ENCODE data around the gene TRPT1. TPM values are rescaled to one million over a fixed set of nuclear protein-coding genes. Genes with fewer than 3 reads are reported as not detected.

The TRPT1 gene
- total and polyA plus RNA-seq, 9 of the 15 experiments (the other 6 are each of a cell fraction or from before 2014, with no cell fraction given): 4.6 to 41.7 (median 23.1) TPM

- TF ChIP-seq ZBTB40 (IDR thresholded peaks at IDR 0.05): no peak
- TF ChIP-seq ZBTB40 (CRISPR knock-in tag; IDR thresholded peaks at IDR 0.05): no peak
- TF ChIP-seq NFIC (IDR thresholded peaks at IDR 0.05): 0 out of 2 replicates have a peak, but pooled peaks have one; percentile 19
- 0 out of 2 replicates have a peak, but pooled peaks have one; percentile 4 for TF ChIP-seq ZNF740 (CRISPR knock-in tag; IDR thresholded peaks at IDR 0.05)
- no peak for TF ChIP-seq ZNF740 (tag; IDR thresholded peaks at IDR 0.05)
- TF ChIP-seq MEIS2 (IDR thresholded peaks at IDR 0.05; ENCODE audit: partially characterized antibody): no peak
- TF ChIP-seq IFI16 (CRISPR knock-in tag; IDR thresholded peaks at IDR 0.05): no peak
- peak in 1 of 2 experiments; percentile 97; a peak in 3 of 4 replicates for TF ChIP-seq KDM1A (IDR thresholded peaks at IDR 0.05)
- no peak for TF ChIP-seq TSC22D4 (tag; IDR thresholded peaks at IDR 0.05)
- 0 out of 2 replicates have a peak, but pooled peaks have one; percentile 24 for TF ChIP-seq ZFX (CRISPR knock-in tag; IDR thresholded peaks at IDR 0.05)
- TF ChIP-seq PHF20 (IDR thresholded peaks at IDR 0.05; ENCODE audit: partially characterized antibody): peak; percentile 14
- peak; percentile 84 for TF ChIP-seq BRD9 (IDR thresholded peaks at IDR 0.05; ENCODE audit: low read depth, partially characterized antibody)
- TF ChIP-seq MTA3 (IDR thresholded peaks at IDR 0.05; ENCODE audit: borderline replicate concordance): 0 out of 2 replicates have a peak, but pooled peaks have one; percentile 29
- no peak for TF ChIP-seq SP2 (IDR thresholded peaks at IDR 0.05; ENCODE audit: extremely low read depth, low read depth, low read length, poor library complexity, severe bottlenecking)
- peak; percentile 82 for TF ChIP-seq GATA2 (CRISPR knock-in tag; IDR thresholded peaks at IDR 0.05)
- peak; percentile 96 for TF ChIP-seq PTBP1 (IDR thresholded peaks at IDR 0.05; ENCODE audit: low read depth, low read length)
- peak; percentile 89 for TF ChIP-seq HDAC2 (IDR thresholded peaks at IDR 0.05)
- peak; percentile 78; the same call in 1 of the 2 replicates for TF ChIP-seq CBX1 (IDR thresholded peaks at IDR 0.05; ENCODE audit: low read depth)
Measured at GRCh38 chr11:64249563-64250414, 23.8 kb upstream of the TRPT1 start (continued).
